CD14-positive monocyte (primary cell): ENCODE measurements around the gene LCE1E. TPM values are rescaled to one million over a fixed set of nuclear protein-coding genes. Genes with fewer than 3 reads are reported as not detected.

ENCODE experiments used
- DNase-seq, 3 donors: peaks; one replicate each; pipeline ENCODE4 v3.0.0-alpha.2; 2011 to 2022
- H2AFZ ChIP-seq: 2 replicates; pipeline ENCODE4 v1.6.0; 2012; ENCODE audit warnings: mild to moderate bottlenecking, low read depth, low read length, inconsistent platforms; ENCODE audit not compliant: insufficient read depth, poor library complexity, severe bottlenecking
- H3K27ac ChIP-seq, 2 donors: 1 replicate in 1 of 2; 2 replicates in 1 of 2; pipeline ENCODE4 v1.5.1; 2012 to 2013; ENCODE audit warnings: low read length in 2 of 2, control low read depth in 1 of 2, inconsistent platforms in 1 of 2, low read depth in 1 of 2, mild to moderate bottlenecking in 1 of 2
- H3K27me3 ChIP-seq, 2 donors: one replicate each; pipeline versions ENCODE4 v1.6.0 to v1.6.1; 2011 to 2013; ENCODE audit warnings: low read length in 2 of 2; ENCODE audit not compliant: control insufficient read depth in 2 of 2, insufficient read depth in 2 of 2
- H3K36me3 ChIP-seq, 2 donors: replicated peaks in 1 of 2; 1 replicate in 1 of 2; 2 replicates in 1 of 2; pipeline versions ENCODE4 v1.5.1 to v1.6.1; 2012 to 2013; ENCODE audit warnings: low read length in 2 of 2, control low read depth in 1 of 2, inconsistent platforms in 1 of 2, mild to moderate bottlenecking in 1 of 2; ENCODE audit not compliant: insufficient read depth in 2 of 2, control insufficient read depth in 1 of 2
- H3K4me1 ChIP-seq, 2 donors: 1 replicate in 1 of 2; 2 replicates in 1 of 2; pipeline versions ENCODE4 v1.5.1 to v1.6.1; 2012 to 2013; ENCODE audit warnings: low read length in 2 of 2, control low read depth in 1 of 2, inconsistent platforms in 1 of 2, mild to moderate bottlenecking in 1 of 2, moderate library complexity in 1 of 2; ENCODE audit not compliant: insufficient read depth in 2 of 2, control insufficient read depth in 1 of 2
- H3K4me2 ChIP-seq: replicated peaks from 2 replicates; pipeline ENCODE3; 2012; ENCODE audit warnings: low read length, moderate library complexity, mild to moderate bottlenecking; ENCODE audit not compliant: poor library complexity, severe bottlenecking; ENCODE audit errors: extremely low read depth
- H3K4me3 ChIP-seq, 3 experiments: fragments of 200-600 bp in 1 of 3; sonication (generic) in 1 of 3; replicated peaks in 1 of 3; 1 replicate in 2 of 3; 2 replicates in 1 of 3; pipeline ENCODE4 v1.5.1; 2011 to 2013; ENCODE audit warnings: low read length in 3 of 3, mild to moderate bottlenecking in 3 of 3, control low read depth in 2 of 3, low read depth in 2 of 3, inconsistent platforms in 1 of 3, moderate library complexity in 1 of 3
- H3K79me2 ChIP-seq: 2 replicates; pipeline ENCODE4 v1.6.0; 2012; ENCODE audit warnings: mild to moderate bottlenecking, control low read depth, inconsistent platforms, low read length, moderate library complexity; ENCODE audit not compliant: insufficient read depth
- H3K9ac ChIP-seq: 2 replicates; pipeline ENCODE4 v1.6.0; 2017; ENCODE audit warnings: low read length, mild to moderate bottlenecking; ENCODE audit not compliant: insufficient read depth, poor library complexity, severe bottlenecking
- H3K9me3 ChIP-seq, 2 donors: replicated peaks in 1 of 2; 1 replicate in 1 of 2; 2 replicates in 1 of 2; pipeline versions ENCODE4 v1.5.1 to v1.6.1; 2012 to 2013; ENCODE audit warnings: low read length in 2 of 2, control low read depth in 1 of 2; ENCODE audit not compliant: control insufficient read depth in 1 of 2, insufficient read depth in 1 of 2
- H4K20me1 ChIP-seq: 2 replicates; pipeline ENCODE4 v1.6.0; 2012; ENCODE audit warnings: mild to moderate bottlenecking, low read length, control low read depth, moderate library complexity; ENCODE audit not compliant: insufficient read depth
- H3K27ac Mint-ChIP-seq, 7 donors: one replicate each; pipeline ENCODE4 v1.8.0; 2020; ENCODE audit warnings: mild to moderate bottlenecking in 7 of 7, mixed read lengths in 7 of 7, moderate library complexity in 6 of 7, inconsistent platforms in 2 of 7
- H3K27me3 Mint-ChIP-seq, 3 donors: one replicate each; pipeline ENCODE4 v1.8.0; 2021 to 2022; ENCODE audit warnings: low read depth in 3 of 3, mild to moderate bottlenecking in 3 of 3, mixed read lengths in 3 of 3, moderate library complexity in 3 of 3, inconsistent platforms in 1 of 3
- H3K36me3 Mint-ChIP-seq, 2 donors: one replicate each; pipeline ENCODE4 v1.8.0; 2020; ENCODE audit warnings: mixed read lengths in 2 of 2, inconsistent platforms in 1 of 2, mild to moderate bottlenecking in 1 of 2
- H3K4me1 Mint-ChIP-seq: one replicate; pipeline ENCODE4 v1.8.0; 2020; ENCODE audit warnings: mild to moderate bottlenecking, mixed read lengths
- H3K4me3 Mint-ChIP-seq, 2 donors: one replicate each; pipeline ENCODE4 v1.8.0; 2020; ENCODE audit warnings: mild to moderate bottlenecking in 2 of 2, mixed read lengths in 2 of 2, moderate library complexity in 1 of 2
- H3K9me3 Mint-ChIP-seq, 7 donors: one replicate each; pipeline ENCODE4 v1.8.0; 2020 to 2022; ENCODE audit warnings: mixed read lengths in 7 of 7, mild to moderate bottlenecking in 6 of 7, moderate library complexity in 6 of 7, inconsistent platforms in 2 of 7
- WGBS: methylation state at CpG from one replicate; pipeline ENCODE4 v1.1.5; 2013; ENCODE audit warnings: missing lambda C conversion rate; ENCODE audit not compliant: insufficient coverage; 5-methylcytosine and 5-hydroxymethylcytosine counted together
- intact Hi-C, 2 donors: fragments of 100-400 bp; cut with micrococcal nuclease; formaldehyde crosslinking; loops; one replicate each; pipeline versions ENCODE4 v1.15.0 to v1.15.1; 2023
- polyA plus RNA-seq, 3 donors: library from polyadenylated mRNA; depleted of rRNA in 1 of 3; unstranded in 2 of 3; stranded (reverse) in 1 of 3; fragments of 300-500 nt in 2 of 3; fragments of >200 nt in 1 of 3; fragmentation: Illumina TruSeq in 2 of 3; gene quantifications; 1 replicate in 2 of 3; 2 replicates in 1 of 3; pipeline ENCODE4 v1.2.3, GENCODE V29; 2012 to 2021
- TF ChIP-seq, protein P1 (sequence below): fragments of 200-600 bp; IDR thresholded peaks from one replicate; pipeline ENCODE4 v1.8.0; 2022; ENCODE audit warnings: antibody characterized with exemption, mild to moderate bottlenecking

LCE1E gene
- polyA plus RNA-seq, 3 donors = not detected

- Histone ChIP-seq H4K20me1 (no peaks in the 10 kb centered on the region), H3K4me3 (no peak overlapping the region), H3K9me3 (no peaks in the 10 kb centered on the region), H3K27ac (no peak overlapping the region), H2AFZ (no peak overlapping the region), H3K36me3 (no peaks in the 10 kb centered on the region), H3K79me2 (no peaks in the 10 kb centered on the region), H3K9ac (no peak overlapping the region), H3K27me3 (no peaks in the 10 kb centered on the region), H3K4me2 (no peak overlapping the region), H3K4me1 (peaks cover 0 to 4% of the 10 kb centered on the region in 2 donors)
- Mint-ChIP-seq H3K27ac (no peak overlapping the region), H3K36me3 (no peaks in the 10 kb centered on the region), H3K4me3 (no peak overlapping the region), H3K4me1 (peaks cover 8% of the 10 kb centered on the region), H3K9me3 (peaks cover 0 to 5% (median 0%) of the 10 kb centered on the region in 7 donors), H3K27me3 (peaks cover 4 to 10% (median 4%) of the 10 kb centered on the region in 3 donors)
- TF ChIP-seq, protein P1, sequence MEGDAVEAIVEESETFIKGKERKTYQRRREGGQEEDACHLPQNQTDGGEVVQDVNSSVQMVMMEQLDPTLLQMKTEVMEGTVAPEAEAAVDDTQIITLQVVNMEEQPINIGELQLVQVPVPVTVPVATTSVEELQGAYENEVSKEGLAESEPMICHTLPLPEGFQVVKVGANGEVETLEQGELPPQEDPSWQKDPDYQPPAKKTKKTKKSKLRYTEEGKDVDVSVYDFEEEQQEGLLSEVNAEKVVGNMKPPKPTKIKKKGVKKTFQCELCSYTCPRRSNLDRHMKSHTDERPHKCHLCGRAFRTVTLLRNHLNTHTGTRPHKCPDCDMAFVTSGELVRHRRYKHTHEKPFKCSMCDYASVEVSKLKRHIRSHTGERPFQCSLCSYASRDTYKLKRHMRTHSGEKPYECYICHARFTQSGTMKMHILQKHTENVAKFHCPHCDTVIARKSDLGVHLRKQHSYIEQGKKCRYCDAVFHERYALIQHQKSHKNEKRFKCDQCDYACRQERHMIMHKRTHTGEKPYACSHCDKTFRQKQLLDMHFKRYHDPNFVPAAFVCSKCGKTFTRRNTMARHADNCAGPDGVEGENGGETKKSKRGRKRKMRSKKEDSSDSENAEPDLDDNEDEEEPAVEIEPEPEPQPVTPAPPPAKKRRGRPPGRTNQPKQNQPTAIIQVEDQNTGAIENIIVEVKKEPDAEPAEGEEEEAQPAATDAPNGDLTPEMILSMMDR = no peak
- intact Hi-C loops = no loop called here
- no peak for DNase-seq
- 100% methylated on average over 5 of the region's 6 CpGs for WGBS
Measured at GRCh38 chr1:152817309-152817708, 31.3 kb downstream of the LCE1E start.

GRCh38 chr1:152823294-152823693 is 37.2 kb downstream of the LCE1E start:
- H3K4me1 Mint-ChIP-seq = peaks cover 8% of the 10 kb centered on the region
- H3K9me3 Mint-ChIP-seq = peaks cover 0 to 2% (median 0%) of the 10 kb centered on the region in 7 donors
- DNase-seq = no peak
- H4K20me1 ChIP-seq = no peaks in the 10 kb centered on the region
- H3K9ac ChIP-seq = no peak overlapping the region
- no peak overlapping the region for H3K4me2 ChIP-seq
- peaks cover 0 to 4% of the 10 kb centered on the region in 2 donors for H3K4me1 ChIP-seq
- no peaks in the 10 kb centered on the region for H3K27me3 ChIP-seq
- no peaks in the 10 kb centered on the region for H3K36me3 ChIP-seq
- intact Hi-C loops = no loop called here
- H3K79me2 ChIP-seq = no peaks in the 10 kb centered on the region
- H3K27ac Mint-ChIP-seq = no peak overlapping the region
- no peak overlapping the region for H2AFZ ChIP-seq
- TF ChIP-seq, protein P1 = no peak
- no peak overlapping the region for H3K27ac ChIP-seq
- H3K9me3 ChIP-seq = no peaks in the 10 kb centered on the region
- H3K36me3 Mint-ChIP-seq = no peaks in the 10 kb centered on the region
- WGBS = no CpG with 5 or more reads among the region's 5 CpGs
- no peak overlapping the region for H3K4me3 ChIP-seq
- no peak overlapping the region for H3K4me3 Mint-ChIP-seq
- peaks cover 5 to 7% (median 6%) of the 10 kb centered on the region in 3 donors for H3K27me3 Mint-ChIP-seq
